SK-N-SH (cell line): ENCODE data around the gene DAP. TPM values are rescaled to one million over a fixed set of nuclear protein-coding genes. Genes with fewer than 3 reads are reported as not detected.

Source experiments
- CTCF ChIA-PET: fragments of 300-600, 350-600 bp; formaldehyde crosslinking; extraction: SDS; loops from one replicate; lab custom pipeline; 2021; lab: Yijun Ruan, JAX
- POLR2A ChIA-PET: fragments of 350-600 bp; sonication (Branson Sonifier 250); formaldehyde crosslinking; extraction: SDS; loops from one replicate; lab custom pipeline; 2020; ENCODE audit warnings: antibody characterized with exemption, inconsistent platforms; lab: Yijun Ruan, JAX
- DNase-seq: peaks from one replicate; pipeline ENCODE4 v3.0.0; 2012
- H2AFZ ChIP-seq: fragments of 200-600 bp; sonication (generic); 2 replicates; pipeline ENCODE4 v1.8.1; 2016; ENCODE audit warnings: antibody characterized with exemption, mild to moderate bottlenecking, low read depth
- H3F3A ChIP-seq: fragments of 200-600 bp; sonication (generic); replicated peaks from 2 replicates; pipeline ENCODE3; 2016; ENCODE audit warnings: antibody characterized with exemption, mild to moderate bottlenecking; ENCODE audit not compliant: insufficient read depth
- H3K27ac ChIP-seq, 2 experiments: fragments of 200-500 bp in 1 of 2; fragments of 200-600 bp in 1 of 2; sonication (Bioruptor generic) in 1 of 2; sonication (generic), shearing (Covaris generic) in 1 of 2; 2 replicates each; pipeline versions ENCODE4 v1.5.1 to v1.6.1; 2014 to 2016; ENCODE audit warnings: low read depth in 2 of 2, inconsistent platforms in 1 of 2, low read length in 1 of 2, mild to moderate bottlenecking in 1 of 2, mixed read lengths in 1 of 2
- H3K27me3 ChIP-seq: fragments of 200-600 bp; sonication (generic), shearing (Covaris generic); 2 replicates; pipeline ENCODE4 v1.6.1; 2016; ENCODE audit warnings: mixed run types; ENCODE audit not compliant: insufficient read depth
- H3K36me3 ChIP-seq, 2 experiments: fragments of 200-500 bp in 1 of 2; fragments of 200-600 bp in 1 of 2; sonication (Bioruptor generic) in 1 of 2; sonication (generic) in 1 of 2; replicated peaks in 1 of 2; 2 replicates each; pipeline versions ENCODE3 to v1.5.1; 2014 to 2016; ENCODE audit warnings: low read length in 1 of 2, mild to moderate bottlenecking in 1 of 2; ENCODE audit not compliant: insufficient read depth in 2 of 2, control insufficient read depth in 1 of 2
- H3K4me1 ChIP-seq, 2 experiments: fragments of 200-500 bp in 1 of 2; fragments of 200-600 bp in 1 of 2; sonication (Bioruptor generic) in 1 of 2; sonication (generic), shearing (Covaris generic) in 1 of 2; 2 replicates each; pipeline versions ENCODE4 v1.5.1 to v1.6.1; 2014 to 2016; ENCODE audit warnings: low read depth in 1 of 2, low read length in 1 of 2, mixed run types in 1 of 2; ENCODE audit not compliant: insufficient read depth in 2 of 2, control insufficient read depth in 1 of 2
- H3K4me2 ChIP-seq: fragments of 200-600 bp; sonication (generic), shearing (Covaris generic); 2 replicates; pipeline ENCODE4 v1.6.1; 2017; ENCODE audit warnings: mixed run types
- H3K4me3 ChIP-seq, 2 experiments: fragments of 200-500 bp in 1 of 2; fragments of 200-600 bp in 1 of 2; sonication (Bioruptor generic) in 1 of 2; sonication (generic), shearing (Covaris generic) in 1 of 2; 2 replicates each; pipeline versions ENCODE4 v1.5.1 to v1.8.1; 2014 to 2016; ENCODE audit warnings: low read depth in 2 of 2, inconsistent platforms in 1 of 2, low read length in 1 of 2, mild to moderate bottlenecking in 1 of 2, mixed read lengths in 1 of 2, moderate library complexity in 1 of 2
- H3K79me2 ChIP-seq: fragments of 200-600 bp; sonication (generic); 2 replicates; pipeline ENCODE4 v1.8.1; 2017; ENCODE audit warnings: mild to moderate bottlenecking; ENCODE audit not compliant: insufficient read depth
- H3K9ac ChIP-seq: fragments of 200-600 bp; sonication (generic); 2 replicates; pipeline ENCODE4 v1.6.1; 2017; ENCODE audit warnings: mixed run types
- H3K9me2 ChIP-seq: fragments of 200-600 bp; sonication (generic); 2 replicates; pipeline ENCODE4 v1.6.1; 2017; ENCODE audit warnings: mixed run types
- H3K9me3 ChIP-seq: fragments of 200-600 bp; sonication (generic); 2 replicates; pipeline ENCODE4 v1.6.1; 2017; ENCODE audit warnings: mixed run types, mild to moderate bottlenecking, moderate library complexity
- H4K20me1 ChIP-seq: fragments of 200-600 bp; sonication (generic); 2 replicates; pipeline ENCODE4 v1.6.1; 2017; ENCODE audit warnings: mild to moderate bottlenecking, mixed run types; ENCODE audit not compliant: insufficient read depth
- FOSL2 ChIP-seq: IDR thresholded peaks from 2 replicates; pipeline ENCODE4 v1.4.0; 2012; ENCODE audit warnings: low read depth, mild to moderate bottlenecking, moderate library complexity, borderline replicate concordance
- FOXM1 ChIP-seq: IDR thresholded peaks from 2 replicates; pipeline ENCODE4 v1.4.0; 2012; ENCODE audit warnings: low read depth, mild to moderate bottlenecking
- GABPA ChIP-seq: IDR thresholded peaks from 2 replicates; pipeline ENCODE4 v1.4.0; 2012; ENCODE audit warnings: low read depth, mild to moderate bottlenecking
- GATA2 ChIP-seq: sonication (generic); formaldehyde crosslinking; IDR thresholded peaks from 2 replicates; pipeline ENCODE4 v1.5.0; 2020; ENCODE audit warnings: mild to moderate bottlenecking, missing genetic modification reagents
- JUND ChIP-seq: IDR thresholded peaks from 2 replicates; pipeline ENCODE4 v1.4.0; 2012
- MEF2A ChIP-seq: IDR thresholded peaks from 2 replicates; pipeline ENCODE4 v1.4.0; 2012; ENCODE audit warnings: low read depth, borderline replicate concordance
- NFIC ChIP-seq: IDR thresholded peaks from 2 replicates; pipeline ENCODE4 v1.4.0; 2012; ENCODE audit warnings: borderline replicate concordance
- RAD21 ChIP-seq: IDR thresholded peaks from 2 replicates; pipeline ENCODE4 v1.6.1; 2012; ENCODE audit warnings: mild to moderate bottlenecking, low read length
- RXRA ChIP-seq: IDR thresholded peaks from 2 replicates; pipeline ENCODE4 v1.4.0; 2012; ENCODE audit warnings: low read depth, mild to moderate bottlenecking, borderline replicate concordance
- YY1 ChIP-seq: IDR thresholded peaks from 2 replicates; pipeline ENCODE4 v1.4.0; 2012; ENCODE audit warnings: low read depth, mild to moderate bottlenecking
- WGBS: methylation state at CpG from one replicate; pipeline ENCODE4 v1.1.6; 2017; ENCODE audit warnings: low lambda C conversion rate; 5-methylcytosine and 5-hydroxymethylcytosine counted together
- polyA plus RNA-seq, 3 experiments: library from polyadenylated mRNA; depleted of rRNA; stranded (reverse); fragments of >200 nt; gene quantifications; 2 replicates each; pipeline ENCODE4 v1.2.3, GENCODE V29; 2012
- TF ChIP-seq, protein P1 (sequence below): IDR thresholded peaks from 2 replicates; pipeline ENCODE4 v1.4.0; 2012; ENCODE audit warnings: low read depth, borderline replicate concordance
- TF ChIP-seq, protein P2 (sequence below): IDR thresholded peaks from 2 replicates; pipeline ENCODE4 v1.4.0; 2012; ENCODE audit warnings: low read depth, borderline replicate concordance
- TF ChIP-seq, protein P3 (sequence below): fragments of 200-600 bp; sonication (generic); IDR thresholded peaks from 2 replicates; pipeline ENCODE4 v1.6.1; 2017; ENCODE audit warnings: antibody characterized with exemption, mild to moderate bottlenecking, moderate library complexity

DAP gene
- polyA plus RNA-seq, 1 of the 3 experiments (the other 2 are of a cell fraction) = 78.2 TPM

DNA sequence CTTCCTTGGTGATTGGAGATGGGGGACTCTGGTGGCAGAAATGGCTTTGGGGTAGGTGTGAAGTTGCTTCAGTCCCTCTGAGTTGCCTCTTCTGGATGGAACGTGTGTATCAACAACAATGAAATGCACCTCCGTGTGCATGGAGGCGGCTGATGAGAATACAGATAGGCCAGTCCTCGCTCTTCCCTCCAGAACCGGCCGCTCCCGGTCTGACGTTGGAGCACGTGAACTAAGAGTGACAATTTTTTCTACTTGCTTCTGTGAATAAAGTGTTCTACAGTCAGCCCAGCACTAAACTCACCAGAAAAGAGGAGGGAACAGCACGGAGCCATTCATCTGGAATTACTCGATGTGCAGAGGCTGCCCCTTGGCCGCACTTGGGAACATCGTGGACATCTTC is 106.5 kb downstream of the DAP start:
- WGBS = 90% methylated on average over 13 of the region's 13 CpGs
- TF ChIP-seq MEF2A = no peak
- TF ChIP-seq FOXM1 = no peak
- TF ChIP-seq JUND = no peak
- TF ChIP-seq RXRA = no peak
- TF ChIP-seq, all 33 proteins: peak for 0
- Histone ChIP-seq H3K9me3 (no peaks in the 10 kb centered on the region), H3K27ac (no peak overlapping the region), H4K20me1 (no peaks in the 10 kb centered on the region), H3K36me3 (peaks cover 0 to 12% of the 10 kb centered on the region in 2 experiments), H3K27me3 (no peaks in the 10 kb centered on the region), H3K4me1 (peaks cover 0 to 11% of the 10 kb centered on the region in 2 experiments; a peak in 2 of 4 replicates), H3F3A (peaks cover 6% of the 10 kb centered on the region), H3K9me2 (no peaks in the 10 kb centered on the region), H3K4me2 (no peak overlapping the region), H3K9ac (no peak overlapping the region), H2AFZ (no peak overlapping the region), H3K4me3 (no peak overlapping the region), H3K79me2 (no peaks in the 10 kb centered on the region)
- ChIA-PET CTCF (no interaction called here), POLR2A (no interaction called here)
- no peak for DNase-seq

DNA sequence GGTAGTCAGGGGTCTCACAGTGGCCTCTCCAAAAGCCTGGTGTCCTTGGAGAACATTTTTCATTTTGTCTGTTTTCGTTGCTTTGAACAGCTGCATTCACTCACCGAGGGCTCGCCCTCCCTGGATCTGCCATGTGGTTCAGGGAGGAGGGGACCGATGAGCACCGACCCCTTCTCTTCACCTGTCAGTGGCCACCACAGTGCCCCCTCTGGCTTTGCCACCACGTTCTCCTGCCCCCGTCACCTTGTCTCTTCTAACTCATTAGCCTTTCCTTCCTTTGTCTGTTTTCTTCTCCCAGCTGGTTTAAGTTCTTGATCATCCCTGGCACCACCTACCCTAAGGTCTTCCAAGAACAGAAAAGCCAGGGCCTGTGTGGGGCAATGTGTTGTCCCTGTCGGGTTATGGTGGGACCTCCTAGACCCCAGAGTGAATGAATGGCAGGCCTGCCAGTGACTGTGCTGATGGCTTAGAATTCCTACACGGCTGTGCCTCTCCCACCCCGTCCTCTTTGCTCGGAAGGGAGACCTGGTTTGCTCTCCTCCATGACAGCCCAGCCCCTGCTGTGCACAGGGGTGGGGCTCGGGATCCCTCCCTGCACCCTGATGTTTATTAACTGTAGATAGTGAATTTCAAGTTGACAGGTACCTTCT is 107.2 kb downstream of the DAP start:
- CTCF ChIA-PET = no interaction called here
- Histone ChIP-seq H4K20me1 (no peaks in the 10 kb centered on the region), H2AFZ (no peak overlapping the region), H3K4me1 (peaks cover 0 to 11% of the 10 kb centered on the region in 2 experiments; a peak in 2 of 4 replicates), H3K4me3 (no peak overlapping the region), H3K36me3 (peaks cover 0 to 12% of the 10 kb centered on the region in 2 experiments), H3F3A (peaks cover 6% of the 10 kb centered on the region), H3K9me3 (no peaks in the 10 kb centered on the region), H3K9me2 (no peaks in the 10 kb centered on the region), H3K27me3 (no peaks in the 10 kb centered on the region), H3K79me2 (no peaks in the 10 kb centered on the region), H3K4me2 (no peak overlapping the region), H3K27ac (no peak overlapping the region), H3K9ac (no peak overlapping the region)
- 86% methylated on average over 12 of the region's 12 CpGs for WGBS
- DNase-seq = no peak
- POLR2A ChIA-PET = no interaction called here
- TF ChIP-seq, protein P1, sequence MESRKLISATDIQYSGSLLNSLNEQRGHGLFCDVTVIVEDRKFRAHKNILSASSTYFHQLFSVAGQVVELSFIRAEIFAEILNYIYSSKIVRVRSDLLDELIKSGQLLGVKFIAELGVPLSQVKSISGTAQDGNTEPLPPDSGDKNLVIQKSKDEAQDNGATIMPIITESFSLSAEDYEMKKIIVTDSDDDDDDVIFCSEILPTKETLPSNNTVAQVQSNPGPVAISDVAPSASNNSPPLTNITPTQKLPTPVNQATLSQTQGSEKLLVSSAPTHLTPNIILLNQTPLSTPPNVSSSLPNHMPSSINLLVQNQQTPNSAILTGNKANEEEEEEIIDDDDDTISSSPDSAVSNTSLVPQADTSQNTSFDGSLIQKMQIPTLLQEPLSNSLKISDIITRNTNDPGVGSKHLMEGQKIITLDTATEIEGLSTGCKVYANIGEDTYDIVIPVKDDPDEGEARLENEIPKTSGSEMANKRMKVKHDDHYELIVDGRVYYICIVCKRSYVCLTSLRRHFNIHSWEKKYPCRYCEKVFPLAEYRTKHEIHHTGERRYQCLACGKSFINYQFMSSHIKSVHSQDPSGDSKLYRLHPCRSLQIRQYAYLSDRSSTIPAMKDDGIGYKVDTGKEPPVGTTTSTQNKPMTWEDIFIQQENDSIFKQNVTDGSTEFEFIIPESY = no peak
- TF ChIP-seq NFIC (no peak), FOXM1 (no peak), MEF2A (no peak), YY1 (no peak)
- TF ChIP-seq, protein P2, sequence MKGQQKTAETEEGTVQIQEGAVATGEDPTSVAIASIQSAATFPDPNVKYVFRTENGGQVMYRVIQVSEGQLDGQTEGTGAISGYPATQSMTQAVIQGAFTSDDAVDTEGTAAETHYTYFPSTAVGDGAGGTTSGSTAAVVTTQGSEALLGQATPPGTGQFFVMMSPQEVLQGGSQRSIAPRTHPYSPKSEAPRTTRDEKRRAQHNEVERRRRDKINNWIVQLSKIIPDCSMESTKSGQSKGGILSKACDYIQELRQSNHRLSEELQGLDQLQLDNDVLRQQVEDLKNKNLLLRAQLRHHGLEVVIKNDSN = no peak

DNA sequence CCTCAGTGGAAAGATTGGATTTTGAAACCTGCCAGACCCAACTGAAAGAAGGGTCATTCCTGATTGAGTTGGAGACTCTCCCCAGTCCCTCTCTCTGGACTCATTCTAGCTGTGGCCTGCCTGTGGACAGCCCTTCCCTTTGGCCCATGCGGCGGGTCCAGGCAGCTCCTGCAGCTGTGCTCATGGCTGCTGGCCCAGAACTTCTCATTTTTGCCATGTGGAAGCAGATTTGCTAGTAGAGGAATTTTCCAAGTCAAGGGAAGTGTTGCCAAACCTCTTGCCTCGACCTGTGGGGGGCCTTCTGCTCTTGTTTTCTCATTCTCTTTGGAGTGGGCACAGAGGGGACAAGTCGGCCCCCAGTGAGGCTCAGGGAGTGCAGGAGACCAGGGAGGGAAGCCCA is 108.0 kb downstream of the DAP start:
- Histone ChIP-seq H3K36me3 (peaks cover 0 to 10% of the 10 kb centered on the region in 2 experiments), H3K9ac (no peak overlapping the region), H3K27me3 (no peaks in the 10 kb centered on the region), H3K4me2 (no peak overlapping the region), H3K27ac (no peak overlapping the region), H3K9me2 (no peaks in the 10 kb centered on the region), H3K79me2 (no peaks in the 10 kb centered on the region), H3F3A (peaks cover 6% of the 10 kb centered on the region), H4K20me1 (0 out of 2 replicates have a peak, but pooled peaks cover under 1% of the 10 kb centered on the region), H3K4me1 (peaks cover 0 to 11% of the 10 kb centered on the region in 2 experiments; a peak in 2 of 4 replicates), H2AFZ (no peak overlapping the region), H3K4me3 (no peak overlapping the region), H3K9me3 (no peaks in the 10 kb centered on the region)
- DNase-seq = no peak
- CTCF ChIA-PET = no interaction called here
- 54% methylated on average over 2 of the region's 4 CpGs for WGBS
- POLR2A ChIA-PET = no interaction called here
- TF ChIP-seq FOSL2 (no peak), GABPA (no peak), RAD21 (no peak), GATA2 (CRISPR knock-in tag) (no peak), RXRA (no peak)
- TF ChIP-seq, protein P3, sequence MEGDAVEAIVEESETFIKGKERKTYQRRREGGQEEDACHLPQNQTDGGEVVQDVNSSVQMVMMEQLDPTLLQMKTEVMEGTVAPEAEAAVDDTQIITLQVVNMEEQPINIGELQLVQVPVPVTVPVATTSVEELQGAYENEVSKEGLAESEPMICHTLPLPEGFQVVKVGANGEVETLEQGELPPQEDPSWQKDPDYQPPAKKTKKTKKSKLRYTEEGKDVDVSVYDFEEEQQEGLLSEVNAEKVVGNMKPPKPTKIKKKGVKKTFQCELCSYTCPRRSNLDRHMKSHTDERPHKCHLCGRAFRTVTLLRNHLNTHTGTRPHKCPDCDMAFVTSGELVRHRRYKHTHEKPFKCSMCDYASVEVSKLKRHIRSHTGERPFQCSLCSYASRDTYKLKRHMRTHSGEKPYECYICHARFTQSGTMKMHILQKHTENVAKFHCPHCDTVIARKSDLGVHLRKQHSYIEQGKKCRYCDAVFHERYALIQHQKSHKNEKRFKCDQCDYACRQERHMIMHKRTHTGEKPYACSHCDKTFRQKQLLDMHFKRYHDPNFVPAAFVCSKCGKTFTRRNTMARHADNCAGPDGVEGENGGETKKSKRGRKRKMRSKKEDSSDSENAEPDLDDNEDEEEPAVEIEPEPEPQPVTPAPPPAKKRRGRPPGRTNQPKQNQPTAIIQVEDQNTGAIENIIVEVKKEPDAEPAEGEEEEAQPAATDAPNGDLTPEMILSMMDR = no peak
